GM10248 (cell line): ENCODE results near the gene DCLRE1A.

Source experiments
- CTCF ChIA-PET: fragments of 300-600 bp; sonication (Branson Sonifier 250); formaldehyde crosslinking; extraction: SDS; loops from one replicate; lab custom pipeline; 2021; ENCODE audit warnings: antibody characterized with exemption; lab: Yijun Ruan, JAX
- POLR2A ChIA-PET: fragments of 350-650 bp; sonication (Branson Sonifier 250); formaldehyde crosslinking; extraction: SDS; loops from one replicate; lab custom pipeline; 2020; ENCODE audit warnings: antibody characterized with exemption; lab: Yijun Ruan, JAX
- DNase-seq: peaks from one replicate; pipeline ENCODE4 v3.0.0; 2012; ENCODE audit errors: extremely low spot score
- CTCF ChIP-seq: IDR thresholded peaks from 2 replicates; pipeline ENCODE4 v1.5.1; 2012; ENCODE audit warnings: mild to moderate bottlenecking, low read depth; ENCODE audit errors: extremely low read depth, missing control alignments, control extremely low read depth

The DCLRE1A gene

GRCh38 chr10:113866551-113867394 is 12.9 kb upstream of the DCLRE1A start:
- DNase-seq, result no peak
- CTCF ChIA-PET, result interaction anchor here (1.9 kb wide), 1 partner anchor 10 kb away, joined by 5 read pairs; no protein-coding TSS in a partner anchor
- POLR2A ChIA-PET, result no interaction called here
- no peak for TF ChIP-seq CTCF

GRCh38 chr10:113865901-113866300 is 12.0 kb upstream of the DCLRE1A start:
- TF ChIP-seq CTCF, result no peak
- POLR2A ChIA-PET, result no interaction called here
- CTCF ChIA-PET, result no interaction called here
- no peak for DNase-seq

- TF ChIP-seq CTCF, result no peak
- ChIA-PET POLR2A (no interaction called here), CTCF (interaction anchor here (1.4 to 2.8 kb wide), 2 partner anchors 13 to 244 kb away, joined by 5 to 12 read pairs; no protein-coding TSS in a partner anchor)
- peak; percentile 26 for DNase-seq
Observed at GRCh38 chr10:113859261-113859660, 5.4 kb upstream of the DCLRE1A start.

- no peak for DNase-seq
- ChIA-PET POLR2A (interaction anchor here (0.6 kb wide), 1 partner anchor 239 kb away, joined by 8 read pairs; no protein-coding TSS in a partner anchor), CTCF (interaction anchor here (1.4 to 2.8 kb wide), 2 partner anchors 14 to 244 kb away, joined by 5 to 12 read pairs; no protein-coding TSS in a partner anchor)
- TF ChIP-seq CTCF, result no peak
Observed at GRCh38 chr10:113858541-113858940, 4.7 kb upstream of the DCLRE1A start.

- no peak for TF ChIP-seq CTCF
- POLR2A ChIA-PET, result no interaction called here
- DNase-seq, result no peak
- CTCF ChIA-PET, result interaction anchor here (1.6 kb wide), 1 partner anchor 15 kb away, joined by 5 read pairs; no protein-coding TSS in a partner anchor
Observed at GRCh38 chr10:113857210-113857609, 3.3 kb upstream of the DCLRE1A start.

GRCh38 chr10:113856563-113856962 is 2.7 kb upstream of the DCLRE1A start:
- TF ChIP-seq CTCF, result no peak
- POLR2A ChIA-PET, result no interaction called here
- CTCF ChIA-PET, result interaction anchor here (1.6 kb wide), 1 partner anchor 16 kb away, joined by 5 read pairs; no protein-coding TSS in a partner anchor
- no peak for DNase-seq
